AG09309 (cell line): ENCODE data around the gene LOX.

ENCODE experiments used
- DNase-seq: peaks from one replicate; pipeline ENCODE4 v3.0.0-alpha.2; 2010; ENCODE audit warnings: low read depth
- H3K4me3 ChIP-seq: 2 replicates; pipeline ENCODE4 v1.5.1; 2011; ENCODE audit warnings: mild to moderate bottlenecking, low read depth, low read length, moderate library complexity; ENCODE audit not compliant: control insufficient read depth
- CTCF ChIP-seq: IDR thresholded peaks from 2 replicates; pipeline ENCODE4 v1.5.1; 2011; ENCODE audit warnings: mild to moderate bottlenecking, low read depth, low read length, inconsistent platforms; ENCODE audit not compliant: insufficient read depth, control insufficient read depth; ENCODE audit errors: missing control alignments

The LOX gene

GRCh38 chr5:122056913-122057312 is 21.1 kb downstream of the LOX start:
- no peak for DNase-seq
- no peak overlapping the region for H3K4me3 ChIP-seq
- TF ChIP-seq CTCF, result no peak

GRCh38 chr5:122054266-122054665 is 23.8 kb downstream of the LOX start:
- TF ChIP-seq CTCF, result no peak
- DNase-seq, result no peak
- H3K4me3 ChIP-seq, result no peak overlapping the region

GRCh38 chr5:122053181-122054109 is 24.6 kb downstream of the LOX start:
- TF ChIP-seq CTCF, result no peak
- DNase-seq, result no peak

GRCh38 chr5:122051569-122051968 is 26.5 kb downstream of the LOX start:
- no peak for TF ChIP-seq CTCF
- DNase-seq, result no peak
- H3K4me3 ChIP-seq, result no peak overlapping the region

More at GRCh38 chr5:122053181-122054109, 24.6 kb downstream of the LOX start:
- no peak overlapping the region for H3K4me3 ChIP-seq

GRCh38 chr5:122050959-122051358 is 27.1 kb downstream of the LOX start:
- H3K4me3 ChIP-seq, result no peak overlapping the region
- DNase-seq, result no peak
- no peak for TF ChIP-seq CTCF

GRCh38 chr5:122040636-122041302 is 37.3 kb downstream of the LOX start:
- H3K4me3 ChIP-seq, result no peak overlapping the region
- DNase-seq, result no peak
- TF ChIP-seq CTCF, result no peak
